ENCODE measurements around the gene MGAT4B.
"Not testable (repeated sequence)": the region's sequence is repeated elsewhere in the genome, so short reads cannot be mapped to it uniquely, and the experiment has no call there.

The MGAT4B gene

GRCh38 chr5:179806250-179807048 is at the start of gene MGAT4B:
MGAT4B (minus strand) TSS chr5:179806866; CDS start chr5:179806583, 283 bp downstream.
- peak; percentile 45 for DNase-seq (ENCODE audit: low read depth)

- DNase-seq (ENCODE audit: low read depth): no peak
Measured at GRCh38 chr5:179854356-179854755, 47.7 kb upstream of the MGAT4B start.

GRCh38 chr5:179852993-179853547 is 46.4 kb upstream of the MGAT4B start:
- no peak for DNase-seq (ENCODE audit: low read depth)

GRCh38 chr5:179841621-179842020 is 35.0 kb upstream of the MGAT4B start:
- no peak for DNase-seq (ENCODE audit: low read depth)

GRCh38 chr5:179840766-179841165 is 34.1 kb upstream of the MGAT4B start:
- DNase-seq (ENCODE audit: low read depth): no peak

- DNase-seq (ENCODE audit: low read depth): no peak
Measured at GRCh38 chr5:179840321-179840720, 33.7 kb upstream of the MGAT4B start.

- no peak for DNase-seq (ENCODE audit: low read depth)
Measured at GRCh38 chr5:179839328-179840256, 32.9 kb upstream of the MGAT4B start.

GRCh38 chr5:179837076-179838011 is 30.7 kb upstream of the MGAT4B start:
- no peak for DNase-seq (ENCODE audit: low read depth)

- DNase-seq (ENCODE audit: low read depth): peak; percentile 37
Measured at GRCh38 chr5:179836225-179837019, 29.8 kb upstream of the MGAT4B start.

- not testable (repeated sequence) for DNase-seq (ENCODE audit: low read depth)
Measured at GRCh38 chr5:179834871-179835270, 28.2 kb upstream of the MGAT4B start.

GRCh38 chr5:179834120-179834519 is 27.5 kb upstream of the MGAT4B start:
- DNase-seq (ENCODE audit: low read depth): no peak

- DNase-seq (ENCODE audit: low read depth): no peak
Measured at GRCh38 chr5:179833709-179834070, 27.0 kb upstream of the MGAT4B start.

GRCh38 chr5:179833056-179833708 is 26.5 kb upstream of the MGAT4B start:
- no peak for DNase-seq (ENCODE audit: low read depth)

- no peak for DNase-seq (ENCODE audit: low read depth)
Measured at GRCh38 chr5:179832039-179832745, 25.5 kb upstream of the MGAT4B start.

GRCh38 chr5:179830818-179831468 is 24.3 kb upstream of the MGAT4B start:
- DNase-seq (ENCODE audit: low read depth): no peak

- no peak for DNase-seq (ENCODE audit: low read depth)
Measured at GRCh38 chr5:179829732-179830435, 23.2 kb upstream of the MGAT4B start.

- DNase-seq (ENCODE audit: low read depth): no peak
Measured at GRCh38 chr5:179828756-179829421, 22.2 kb upstream of the MGAT4B start.

GRCh38 chr5:179827680-179828079 is 21.0 kb upstream of the MGAT4B start:
- DNase-seq (ENCODE audit: low read depth): no peak

All from activated T-helper 1 cell treated with Interleukin-2 at 50 U/mL for 16 hours (primary cell).